ENCODE data around the gene ABLIM2.

DNA sequence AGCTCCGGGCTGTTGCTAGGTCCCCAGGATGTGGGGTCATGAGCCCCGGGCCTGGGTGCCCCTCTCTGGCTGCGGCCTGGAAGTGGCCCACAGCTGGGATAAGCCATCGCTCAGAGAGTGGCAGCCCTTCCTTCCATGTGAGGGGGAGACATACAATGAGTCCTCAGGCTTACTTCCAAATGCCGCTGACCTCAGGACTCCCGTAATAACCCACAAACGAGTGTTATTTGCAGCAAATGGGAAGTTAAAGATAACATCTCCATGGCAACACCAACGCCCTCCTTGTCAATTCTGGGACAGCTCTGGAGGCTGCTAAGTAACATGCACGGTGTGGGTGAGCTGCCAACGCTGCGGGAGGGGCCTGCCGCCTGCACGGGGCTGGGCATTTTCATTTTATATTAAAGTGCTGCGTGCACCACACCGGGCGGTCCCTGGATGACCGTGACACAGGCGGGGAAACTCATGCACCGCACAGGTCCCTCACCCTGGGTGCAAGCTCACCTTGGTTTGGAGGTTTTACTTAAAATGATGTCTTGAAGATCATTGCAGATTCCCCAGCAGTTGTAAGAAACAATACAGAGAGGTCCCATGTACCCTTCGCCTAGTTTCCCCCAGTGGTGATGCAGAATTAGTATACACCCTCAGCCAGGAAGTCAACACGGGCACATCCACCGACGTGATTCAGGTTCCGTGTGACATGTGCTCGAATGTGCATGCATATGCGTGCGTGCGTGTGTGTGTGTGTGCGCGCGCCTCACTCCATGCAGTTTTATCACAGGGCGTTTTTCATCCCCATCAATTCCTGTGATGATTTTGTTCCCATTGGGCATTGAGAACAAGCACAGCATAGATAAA lies 79.4 kb downstream of the ABLIM2 start:
- TF ChIP-seq CTCF (conservative IDR thresholded peaks at IDR 0.05; ENCODE audit: low read depth, low read length) (no peak), SMC3 (IDR thresholded peaks at IDR 0.05; ENCODE audit: low read depth, low read length) (no peak), RAD21 (IDR thresholded peaks at IDR 0.05; ENCODE audit: low read length) (no peak), RCOR1 (IDR thresholded peaks at IDR 0.05; ENCODE audit: insufficient replicate concordance, low read length) (no peak), MAFK (IDR thresholded peaks at IDR 0.05; ENCODE audit: low read depth, low read length) (no peak), POLR2A (IDR thresholded peaks at IDR 0.05; ENCODE audit: low read depth, low read length) (no peak)
